Liver (tissue), 9 donors: Measurements from ENCODE around the gene ATE1. TPM values are rescaled to one million over a fixed set of nuclear protein-coding genes. Genes with fewer than 3 reads are reported as not detected.

Experiments used
- DNase-seq: peaks from one replicate; pipeline ENCODE4 v3.0.0-alpha.2; 2017; ENCODE audit warnings: low spot score
- H3K27ac ChIP-seq, 2 donors: one replicate each; pipeline ENCODE4 v1.7.0; 2013; ENCODE audit warnings: inconsistent platforms in 2 of 2, low read length in 2 of 2, control low read depth in 1 of 2, low read depth in 1 of 2, mild to moderate bottlenecking in 1 of 2
- H3K27me3 ChIP-seq, 4 donors: one replicate each; pipeline versions ENCODE4 v1.6.1 to v1.7.0; 2013; ENCODE audit warnings: low read length in 3 of 4, inconsistent platforms in 1 of 4, mild to moderate bottlenecking in 1 of 4, moderate library complexity in 1 of 4; ENCODE audit not compliant: control insufficient read depth in 4 of 4, insufficient read depth in 4 of 4
- H3K36me3 ChIP-seq, 4 donors: one replicate each; pipeline versions ENCODE4 v1.6.1 to v1.7.0; 2013; ENCODE audit warnings: low read length in 3 of 4, mild to moderate bottlenecking in 3 of 4, low read depth in 1 of 4, moderate library complexity in 1 of 4; ENCODE audit not compliant: control insufficient read depth in 4 of 4, insufficient read depth in 3 of 4
- H3K4me1 ChIP-seq, 4 donors: one replicate each; pipeline versions ENCODE4 v1.6.1 to v1.7.0; 2013; ENCODE audit warnings: low read length in 3 of 4, mild to moderate bottlenecking in 3 of 4, moderate library complexity in 1 of 4; ENCODE audit not compliant: control insufficient read depth in 4 of 4, insufficient read depth in 4 of 4
- H3K4me3 ChIP-seq, 3 donors: one replicate each; pipeline versions ENCODE4 v1.6.1 to v1.7.0; 2013; ENCODE audit warnings: low read length in 3 of 3, control low read depth in 1 of 3, low read depth in 1 of 3, mild to moderate bottlenecking in 1 of 3
- H3K9ac ChIP-seq, 2 donors: one replicate each; pipeline ENCODE4 v1.7.0; 2013; ENCODE audit warnings: low read length in 2 of 2, mild to moderate bottlenecking in 2 of 2, moderate library complexity in 2 of 2, control low read depth in 1 of 2, low read depth in 1 of 2
- H3K9me3 ChIP-seq, 4 donors: one replicate each; pipeline versions ENCODE4 v1.6.1 to v1.7.0; 2013; ENCODE audit warnings: low read length in 3 of 4; ENCODE audit not compliant: control insufficient read depth in 4 of 4
- CTCF ChIP-seq: fragments of 150-350 bp; IDR thresholded peaks from 2 replicates; pipeline ENCODE4 v1.5.1; 2017; ENCODE audit warnings: improper control_type of control experiment, low read depth, low read length; ENCODE audit not compliant: missing input control
- EGR1 ChIP-seq, 2 donors: IDR thresholded peaks; 2 replicates each; pipeline ENCODE4 v1.6.1; 2016 to 2018; ENCODE audit warnings: antibody characterized with exemption in 2 of 2, low read depth in 2 of 2
- FOXA1 ChIP-seq: IDR thresholded peaks from 2 replicates; pipeline ENCODE4 v1.6.1; 2016; ENCODE audit warnings: antibody characterized with exemption
- FOXA2 ChIP-seq: IDR thresholded peaks from 2 replicates; pipeline ENCODE4 v1.6.1; 2016; ENCODE audit warnings: antibody characterized with exemption
- GABPA ChIP-seq, 2 donors: IDR thresholded peaks in 1 of 2; conservative IDR thresholded peaks in 1 of 2; 2 replicates each; pipeline ENCODE4 v1.6.1; 2016; ENCODE audit warnings: antibody characterized with exemption in 2 of 2, mild to moderate bottlenecking in 1 of 2, moderate library complexity in 1 of 2
- HNF4A ChIP-seq, 2 donors: conservative IDR thresholded peaks; 2 replicates each; pipeline ENCODE4 v1.6.1; 2016; ENCODE audit warnings: antibody characterized with exemption in 2 of 2, mild to moderate bottlenecking in 2 of 2
- HNF4G ChIP-seq: IDR thresholded peaks from 2 replicates; pipeline ENCODE4 v1.6.1; 2016; ENCODE audit warnings: antibody characterized with exemption
- JUND ChIP-seq, 2 donors: IDR thresholded peaks; 2 replicates each; pipeline ENCODE4 v1.6.1; 2016; ENCODE audit warnings: antibody characterized with exemption in 2 of 2
- NR2F2 ChIP-seq: IDR thresholded peaks from 2 replicates; pipeline ENCODE4 v1.6.1; 2016; ENCODE audit warnings: antibody characterized with exemption
- TAF1 ChIP-seq: conservative IDR thresholded peaks from 2 replicates; pipeline ENCODE4 v1.6.1; 2016; ENCODE audit warnings: antibody characterized with exemption, mild to moderate bottlenecking
- YY1 ChIP-seq: IDR thresholded peaks from 2 replicates; pipeline ENCODE4 v1.6.1; 2016; ENCODE audit warnings: antibody characterized with exemption, mild to moderate bottlenecking
- ZBTB33 ChIP-seq: IDR thresholded peaks from 2 replicates; pipeline ENCODE4 v1.6.1; 2016; ENCODE audit warnings: antibody characterized with exemption
- WGBS: extraction: QIAGEN DNeasy Blood & Tissue Kit; methylation state at CpG from one replicate; pipeline ENCODE4 v1.1.7; 2013; 5-methylcytosine and 5-hydroxymethylcytosine counted together
- polyA plus RNA-seq, 2 donors: library from polyadenylated mRNA; stranded (reverse) in 1 of 2; unstranded in 1 of 2; fragments of 200-250 nt in 1 of 2; fragments of >200 nt in 1 of 2; fragmentation: Nextera tagmentation in 1 of 2; extraction: Ambion mirVana in 1 of 2; gene quantifications; one replicate each; pipeline versions ENCODE4 v1.2.1 to v1.2.3, GENCODE V29; 2013 to 2015
- total RNA-seq, 2 donors: library from RNA; depleted of rRNA; stranded (reverse); fragments of >200 nt; gene quantifications; one replicate each; pipeline ENCODE4 v1.2.3, GENCODE V29; 2014
- TF ChIP-seq, protein P1 (sequence below): IDR thresholded peaks from 2 replicates; pipeline ENCODE4 v1.6.1; 2016; ENCODE audit warnings: antibody characterized with exemption, mild to moderate bottlenecking
- donor health status: healthy.
- donor health status: healthy.
- donor health status: healthy.
- donor health status: healthy.
- donor health status: healthy.

ATE1 gene
- total and polyA plus RNA-seq, 4 donors: 7.9 to 34.9 (median 13.5) TPM

DNA sequence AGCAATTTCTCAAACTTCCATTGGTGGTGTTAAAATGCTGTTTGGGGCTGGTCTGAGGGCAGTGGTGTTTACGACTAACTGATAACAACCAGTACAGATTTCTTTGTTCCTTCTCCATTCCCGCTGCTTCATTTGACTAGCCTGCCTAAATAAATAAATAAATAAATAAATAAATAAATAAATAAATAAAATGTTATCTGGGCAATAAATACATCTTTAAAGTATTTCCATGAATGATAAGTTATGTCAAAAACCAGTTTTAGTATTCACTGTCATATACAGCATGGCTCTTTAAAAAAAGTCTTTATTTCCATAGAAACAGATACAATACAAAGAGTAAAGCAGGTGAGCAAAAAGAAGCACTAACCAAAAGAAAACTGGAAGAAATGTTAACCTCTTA lies 81.3 kb downstream of the ATE1 start:
- Histone ChIP-seq H3K9me3 (peaks cover 0 to 3% (median 0%) of the 10 kb centered on the region in 4 donors), H3K27ac (no peak overlapping the region), H3K9ac (no peak overlapping the region), H3K27me3 (no peaks in the 10 kb centered on the region), H3K4me1 (peaks cover 0 to 6% (median under 1%) of the 10 kb centered on the region in 4 donors), H3K36me3 (peaks cover 1 to 13% (median 3%) of the 10 kb centered on the region in 4 donors), H3K4me3 (no peak overlapping the region)
- DNase-seq: no peak
- 97% methylated on average over 2 of the region's 2 CpGs for WGBS
- TF ChIP-seq YY1: no peak
- no peak for TF ChIP-seq FOXA2
- no peak for TF ChIP-seq EGR1 (IDR thresholded peaks at IDR 0.05; ENCODE audit: low read depth in 2 of 2)
- TF ChIP-seq, protein P1, sequence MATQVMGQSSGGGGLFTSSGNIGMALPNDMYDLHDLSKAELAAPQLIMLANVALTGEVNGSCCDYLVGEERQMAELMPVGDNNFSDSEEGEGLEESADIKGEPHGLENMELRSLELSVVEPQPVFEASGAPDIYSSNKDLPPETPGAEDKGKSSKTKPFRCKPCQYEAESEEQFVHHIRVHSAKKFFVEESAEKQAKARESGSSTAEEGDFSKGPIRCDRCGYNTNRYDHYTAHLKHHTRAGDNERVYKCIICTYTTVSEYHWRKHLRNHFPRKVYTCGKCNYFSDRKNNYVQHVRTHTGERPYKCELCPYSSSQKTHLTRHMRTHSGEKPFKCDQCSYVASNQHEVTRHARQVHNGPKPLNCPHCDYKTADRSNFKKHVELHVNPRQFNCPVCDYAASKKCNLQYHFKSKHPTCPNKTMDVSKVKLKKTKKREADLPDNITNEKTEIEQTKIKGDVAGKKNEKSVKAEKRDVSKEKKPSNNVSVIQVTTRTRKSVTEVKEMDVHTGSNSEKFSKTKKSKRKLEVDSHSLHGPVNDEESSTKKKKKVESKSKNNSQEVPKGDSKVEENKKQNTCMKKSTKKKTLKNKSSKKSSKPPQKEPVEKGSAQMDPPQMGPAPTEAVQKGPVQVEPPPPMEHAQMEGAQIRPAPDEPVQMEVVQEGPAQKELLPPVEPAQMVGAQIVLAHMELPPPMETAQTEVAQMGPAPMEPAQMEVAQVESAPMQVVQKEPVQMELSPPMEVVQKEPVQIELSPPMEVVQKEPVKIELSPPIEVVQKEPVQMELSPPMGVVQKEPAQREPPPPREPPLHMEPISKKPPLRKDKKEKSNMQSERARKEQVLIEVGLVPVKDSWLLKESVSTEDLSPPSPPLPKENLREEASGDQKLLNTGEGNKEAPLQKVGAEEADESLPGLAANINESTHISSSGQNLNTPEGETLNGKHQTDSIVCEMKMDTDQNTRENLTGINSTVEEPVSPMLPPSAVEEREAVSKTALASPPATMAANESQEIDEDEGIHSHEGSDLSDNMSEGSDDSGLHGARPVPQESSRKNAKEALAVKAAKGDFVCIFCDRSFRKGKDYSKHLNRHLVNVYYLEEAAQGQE: no peak
- TF ChIP-seq HNF4A (conservative IDR thresholded peaks at IDR 0.05): no peak
- TF ChIP-seq FOXA1: no peak
- no peak for TF ChIP-seq TAF1
- no peak for TF ChIP-seq JUND (IDR thresholded peaks at IDR 0.05)
- no peak for TF ChIP-seq NR2F2
- no peak for TF ChIP-seq ZBTB33
- no peak for TF ChIP-seq CTCF
- no peak for TF ChIP-seq GABPA (IDR thresholded peaks at IDR 0.05 in 1 of 2, conservative IDR thresholded peaks at IDR 0.05 in 1 of 2)

- Histone ChIP-seq H3K9me3 (peaks cover 0 to 3% (median 0%) of the 10 kb centered on the region in 4 donors), H3K27ac (no peak overlapping the region), H3K36me3 (peaks cover 1 to 9% (median 3%) of the 10 kb centered on the region in 4 donors), H3K27me3 (no peaks in the 10 kb centered on the region), H3K4me3 (no peak overlapping the region), H3K9ac (no peak overlapping the region), H3K4me1 (peaks cover 0 to 6% (median under 1%) of the 10 kb centered on the region in 4 donors)
- no peak for TF ChIP-seq HNF4G
- no peak for TF ChIP-seq HNF4A (conservative IDR thresholded peaks at IDR 0.05)
- TF ChIP-seq FOXA2: no peak
- no peak for TF ChIP-seq FOXA1
- 86% methylated on average over 3 of the region's 3 CpGs for WGBS
- no peak for DNase-seq
Measured at GRCh38 chr10:121845044-121845784, 82.6 kb downstream of the ATE1 start.
